GM19239 (cell line): ENCODE measurements around the gene MIDN.
"Not testable (repeated sequence)": the region's sequence is repeated elsewhere in the genome, so short reads cannot be mapped to it uniquely, and the experiment has no call there.

Experiments used
- DNase-seq: peaks from one replicate; pipeline ENCODE4 v3.0.0; 2011; ENCODE audit warnings: low spot score; ENCODE audit not compliant: insufficient read length
- FAIRE-seq: peaks from 2 replicates; lab custom pipeline; 2011; peaks lifted over from hg19 to GRCh38; lab: Jason Lieb, UNC

Gene MIDN

GRCh38 chr19:1244693-1245451, 3.5 kb upstream of the MIDN start:
- no peak for FAIRE-seq
- DNase-seq: no peak

DNA sequence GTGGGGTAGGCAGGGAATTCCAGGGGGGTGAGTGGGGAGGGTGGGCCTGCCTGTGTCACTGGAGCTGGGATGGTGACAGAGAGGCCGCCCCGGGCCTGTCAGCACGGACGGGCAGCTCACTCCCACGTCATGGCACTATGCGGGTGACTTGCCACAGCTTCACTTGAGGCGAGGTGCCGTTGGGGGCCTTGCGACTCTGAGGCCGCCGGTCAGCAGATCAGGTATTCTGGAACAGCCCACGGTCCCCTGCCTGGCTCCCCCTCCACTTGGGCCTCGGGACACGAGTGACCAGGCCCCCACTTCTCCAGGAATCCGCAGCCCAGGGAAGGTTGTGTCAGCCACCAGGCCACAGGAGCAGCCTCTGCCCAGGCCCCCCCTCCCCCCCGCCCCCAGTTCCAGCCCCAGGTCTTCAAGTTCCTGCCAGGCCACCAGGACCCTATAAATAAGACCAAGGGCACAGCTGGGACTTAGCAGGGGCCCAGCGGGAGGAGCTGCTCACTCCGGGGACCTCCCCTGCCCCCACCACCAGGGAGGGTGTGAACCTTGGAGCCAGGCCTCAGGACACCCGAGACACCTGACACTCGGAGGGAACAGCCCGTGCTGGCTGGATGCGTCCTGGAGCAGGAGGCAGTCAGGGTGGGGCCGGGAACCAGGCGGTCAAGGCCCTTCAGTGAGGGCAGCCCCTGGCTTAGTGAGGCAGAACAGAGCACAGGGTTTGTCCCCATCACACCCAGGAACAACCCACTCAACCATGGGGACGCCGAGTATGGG, 2.7 kb upstream of the MIDN start:
- DNase-seq (no peak), FAIRE-seq (no peak)

DNA sequence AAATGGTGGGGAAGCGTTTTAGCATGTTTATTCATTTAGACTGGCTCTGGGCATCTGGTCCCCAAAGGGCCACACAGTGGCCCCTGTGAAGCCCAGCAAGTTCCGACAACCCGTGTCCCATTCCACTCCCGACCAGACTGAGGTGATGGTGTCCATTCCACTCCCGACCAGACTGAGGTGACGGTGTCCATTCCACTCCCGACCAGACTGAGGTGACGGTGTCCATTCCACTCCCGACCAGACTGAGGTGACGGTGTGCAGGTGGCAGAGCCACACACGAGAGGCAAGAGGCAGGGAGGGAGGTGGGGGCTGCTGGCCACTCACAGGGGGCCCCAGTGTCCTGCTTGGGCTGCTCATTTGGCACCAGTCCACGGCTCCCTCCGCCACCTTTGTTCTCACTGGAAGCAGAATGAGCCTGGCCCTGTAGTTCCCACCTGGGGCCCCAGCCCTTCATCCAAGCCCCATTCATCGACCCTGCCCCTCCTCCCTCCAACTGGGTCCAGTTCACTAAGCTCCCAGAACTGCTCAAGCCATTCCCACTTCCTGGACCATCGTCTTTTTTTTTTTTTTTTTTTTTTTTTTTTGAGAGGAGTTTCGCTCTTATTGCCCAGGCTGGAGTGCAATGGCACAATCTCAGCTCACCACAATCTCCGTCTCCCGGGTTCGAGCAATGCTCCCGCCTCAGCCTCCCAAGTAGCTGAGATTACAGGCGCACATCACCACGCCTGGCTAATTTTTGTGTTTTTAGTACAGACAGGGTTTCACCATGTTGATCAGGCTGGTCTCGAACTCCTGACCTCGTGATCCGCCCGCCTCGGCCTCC, 1.9 kb upstream of the MIDN start:
- not testable (repeated sequence) for FAIRE-seq

DNA sequence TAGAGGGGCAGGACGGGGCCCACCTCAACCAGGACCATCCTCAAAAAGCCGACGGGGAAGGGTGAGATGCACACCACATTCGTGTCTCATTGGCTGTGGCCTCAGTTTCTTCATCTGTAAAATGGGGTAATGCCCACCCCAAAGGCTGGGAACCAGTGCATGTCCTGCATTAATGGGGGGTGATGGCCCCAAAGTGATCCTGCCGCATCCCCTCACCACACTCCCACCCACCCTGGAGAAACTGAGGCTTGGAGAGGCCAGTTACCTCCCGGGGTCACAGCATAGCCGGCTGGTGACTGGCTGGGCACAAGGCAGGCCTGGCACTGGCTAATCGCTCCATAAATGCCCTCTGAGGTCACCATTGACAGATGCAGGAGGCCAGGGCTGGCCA, 640 bp upstream of the MIDN start:
- DNase-seq (no peak), FAIRE-seq (no peak)

More for the DNA sequence above, 1.9 kb upstream of the MIDN start:
- not testable (repeated sequence) for DNase-seq

DNA sequence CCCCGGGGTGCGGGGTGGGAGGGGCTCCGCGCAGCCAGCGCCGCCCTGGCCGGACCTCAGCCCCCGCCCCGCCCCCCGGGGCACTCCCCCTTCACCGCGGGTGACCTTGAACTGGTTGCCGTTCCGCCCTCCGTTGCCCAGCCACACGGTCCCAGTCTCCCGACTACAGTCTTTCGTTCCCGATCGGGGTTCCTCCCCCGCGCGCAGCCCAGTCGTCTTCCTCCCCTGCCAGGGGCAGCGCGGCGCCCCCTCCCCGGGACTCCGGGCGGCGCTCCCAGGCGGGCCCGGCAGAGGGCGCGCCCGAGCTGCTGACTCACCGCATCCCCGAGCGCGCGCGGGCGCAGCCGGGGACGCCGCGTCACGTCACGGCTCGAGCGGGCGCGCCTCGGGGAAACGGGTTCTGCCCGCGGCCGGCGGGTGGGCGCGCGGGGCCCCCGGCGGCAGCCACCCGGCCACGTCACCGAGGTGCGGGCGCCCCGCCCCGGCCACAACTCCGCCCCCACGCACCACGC, 459 bp downstream of the MIDN start:
- no peak for DNase-seq
- no peak for FAIRE-seq

GRCh38 chr19:1249298-1249989, 1.1 kb downstream of the MIDN start:
- DNase-seq (peak; percentile 96), FAIRE-seq (peak; percentile 57)

- DNase-seq (no peak), FAIRE-seq (no peak)
Observed at GRCh38 chr19:1249990-1250436, 1.6 kb downstream of the MIDN start.

GRCh38 chr19:1250437-1251260, 2.3 kb downstream of the MIDN start:
- FAIRE-seq (no peak), DNase-seq (no peak)

DNA sequence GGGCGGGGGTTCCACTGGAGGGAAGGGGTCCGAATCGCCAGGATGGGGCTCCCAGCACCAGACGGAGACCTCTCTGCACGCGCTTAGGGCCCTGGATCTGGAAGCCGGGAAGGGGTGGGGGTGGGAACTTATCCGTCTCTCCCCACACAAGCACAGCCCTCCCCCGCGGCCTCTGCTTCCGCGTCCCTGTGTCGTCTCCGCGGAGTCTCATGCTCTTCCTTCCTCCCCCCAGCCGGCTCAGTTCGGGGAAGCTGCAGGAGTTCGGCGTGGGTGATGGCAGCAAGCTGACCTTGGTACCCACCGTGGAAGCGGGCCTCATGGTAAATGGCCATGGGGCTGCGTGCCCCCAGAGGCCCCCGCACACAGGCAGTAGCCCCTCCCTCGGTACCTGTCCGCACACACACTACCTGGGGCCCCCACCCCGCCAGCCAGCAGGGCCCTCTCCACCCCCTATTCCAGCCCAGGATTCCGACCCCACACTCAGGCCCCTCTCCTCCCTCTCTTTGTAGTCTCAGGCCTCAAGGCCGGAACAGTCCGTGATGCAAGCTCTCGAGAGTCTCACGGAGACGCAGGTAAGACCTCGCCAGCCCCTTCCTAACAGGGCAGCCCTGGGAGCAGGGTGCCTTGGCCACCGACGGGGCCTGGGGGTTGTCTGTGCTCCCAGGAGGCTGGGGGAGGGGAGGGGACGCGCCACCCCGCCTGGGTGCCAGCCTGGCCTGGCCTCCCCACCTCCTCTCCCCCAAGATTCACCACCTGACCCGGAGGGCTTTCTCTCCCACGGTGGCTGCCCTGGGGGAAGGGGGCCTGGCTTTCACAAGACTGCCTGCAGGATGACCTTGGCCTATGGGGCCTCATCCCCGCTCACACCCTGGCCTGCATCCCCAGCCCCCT, 3.2 kb downstream of the MIDN start:
- peak; percentile 86 for FAIRE-seq
- DNase-seq: no peak

DNA sequence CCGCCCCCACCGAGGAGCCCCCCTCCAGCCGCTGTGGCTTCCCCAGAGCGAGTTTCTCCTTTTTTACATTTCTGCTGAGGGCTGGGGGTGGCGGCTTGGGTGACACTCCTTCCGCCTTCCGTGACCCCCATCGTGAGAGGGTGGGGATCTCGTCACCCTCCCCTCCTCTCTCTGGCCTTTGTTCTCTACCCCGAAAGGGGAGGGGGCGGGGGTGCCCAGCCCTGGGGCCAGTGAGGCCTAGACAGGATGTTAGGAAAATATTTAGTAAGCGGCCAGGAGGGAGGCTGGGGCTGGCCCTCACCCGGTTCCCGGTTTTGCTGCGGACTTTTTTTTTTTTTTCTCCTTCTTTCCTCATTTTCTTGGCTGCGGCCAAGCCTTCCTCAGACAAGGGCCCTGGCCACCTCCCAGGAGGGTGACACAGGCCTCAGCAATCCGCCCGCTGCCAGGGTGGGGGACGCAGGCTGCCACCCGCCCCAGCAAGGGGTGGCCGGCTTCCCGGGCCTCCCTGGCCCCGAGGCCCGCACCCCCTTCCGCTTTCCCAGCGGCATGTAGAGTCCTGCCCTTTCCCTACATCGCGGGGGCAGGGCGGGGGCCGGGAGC, 3.9 kb downstream of the MIDN start:
- FAIRE-seq (no peak), DNase-seq (no peak)

DNA sequence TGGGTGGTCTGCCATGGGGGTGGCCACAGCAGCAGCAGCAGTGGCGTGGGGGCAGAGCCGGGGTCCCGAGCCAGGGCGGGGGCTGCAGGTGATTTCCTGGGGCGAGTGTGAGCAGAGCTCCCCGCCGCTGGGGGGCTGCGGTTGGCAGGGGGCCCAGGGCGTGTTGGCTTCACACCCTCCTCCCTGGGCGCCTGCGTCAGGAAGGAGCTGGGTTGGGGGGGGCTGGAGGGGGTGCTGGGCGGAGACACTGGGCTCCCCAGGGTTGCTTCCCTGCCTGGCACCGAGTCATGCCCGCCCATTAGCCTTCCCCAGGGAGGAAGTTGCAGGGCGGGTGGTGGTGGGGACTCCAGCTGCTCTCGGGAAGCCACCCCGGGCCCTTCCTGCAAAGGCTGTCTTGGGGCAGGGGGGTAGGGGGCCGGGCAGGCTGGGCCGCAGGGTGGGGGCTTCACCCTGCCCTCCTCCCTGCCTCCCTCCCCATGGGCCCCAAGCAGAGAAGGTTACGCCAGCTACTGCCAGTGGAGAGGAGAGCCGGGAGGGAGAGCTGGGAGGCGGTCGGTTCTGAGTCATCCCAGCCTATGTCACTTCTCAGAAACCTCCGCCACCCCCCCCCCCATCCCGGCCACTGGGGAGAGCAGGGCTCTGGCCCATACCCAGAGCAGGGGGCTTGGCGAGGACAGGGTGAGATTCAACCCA, 4.6 kb downstream of the MIDN start:
- peak; percentile 92 for FAIRE-seq
- DNase-seq: no peak

DNA sequence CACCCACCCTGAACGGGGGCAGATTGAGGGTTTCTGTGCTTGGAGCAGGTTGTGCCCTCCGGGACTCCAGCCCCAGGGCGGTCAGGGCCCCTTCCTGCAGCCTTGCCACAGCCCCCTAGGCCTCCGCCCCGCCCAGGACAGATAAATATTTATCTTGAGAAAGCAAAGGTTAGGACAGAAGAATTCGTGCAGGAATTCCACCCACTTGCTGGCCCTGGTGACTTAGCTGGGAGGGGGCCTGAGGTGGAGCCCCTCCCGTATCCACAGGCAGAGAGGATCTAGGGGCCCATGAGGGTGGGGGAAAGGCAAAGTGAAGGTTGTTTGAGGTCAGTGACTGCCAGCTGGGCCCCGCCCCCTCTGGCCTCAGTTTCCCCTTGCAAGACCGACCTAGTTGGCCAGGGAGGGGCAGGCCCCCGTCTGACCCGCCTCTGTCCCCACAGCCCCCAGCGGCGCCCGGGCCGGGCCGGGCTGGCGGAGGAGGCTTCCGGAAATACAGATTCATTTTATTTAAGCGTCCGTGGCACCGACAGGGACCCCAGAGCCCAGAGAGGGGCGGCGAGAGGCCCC, 5.2 kb downstream of the MIDN start:
- FAIRE-seq: no peak
- DNase-seq: no peak

- no peak for FAIRE-seq
- no peak for DNase-seq
Observed at GRCh38 chr19:1254081-1254527, 5.7 kb downstream of the MIDN start.

DNA sequence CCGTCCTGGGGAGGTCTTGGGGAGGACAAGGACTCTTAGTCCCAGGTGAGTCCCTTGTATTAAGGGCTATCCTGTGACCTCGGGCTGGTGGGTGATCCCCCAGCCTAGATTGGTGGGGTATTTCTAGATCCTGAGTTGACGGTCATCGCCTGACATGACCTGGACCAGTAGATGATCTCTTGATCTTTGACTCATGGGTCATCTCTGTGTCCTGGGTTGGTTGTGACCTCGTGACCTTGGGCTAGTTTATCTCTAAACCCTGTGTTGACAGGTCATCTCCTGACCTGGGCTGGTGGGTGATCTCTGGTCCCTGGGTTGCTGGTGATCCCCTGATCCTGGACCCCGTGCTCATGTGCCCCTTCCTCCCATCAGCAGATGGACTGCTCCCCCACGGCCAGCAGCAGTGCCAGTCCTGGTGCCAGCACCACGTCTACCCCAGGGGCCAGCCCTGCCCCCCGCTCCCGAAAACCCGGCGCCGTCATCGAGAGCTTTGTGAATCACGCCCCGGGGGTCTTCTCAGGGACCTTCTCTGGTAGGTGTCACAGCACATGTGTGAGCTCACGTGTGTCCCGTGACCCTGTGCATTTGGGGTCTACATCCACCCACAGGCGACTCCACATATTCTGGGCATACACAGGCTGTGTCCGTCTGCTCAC, 6.3 kb downstream of the MIDN start:
- FAIRE-seq: no peak

DNA sequence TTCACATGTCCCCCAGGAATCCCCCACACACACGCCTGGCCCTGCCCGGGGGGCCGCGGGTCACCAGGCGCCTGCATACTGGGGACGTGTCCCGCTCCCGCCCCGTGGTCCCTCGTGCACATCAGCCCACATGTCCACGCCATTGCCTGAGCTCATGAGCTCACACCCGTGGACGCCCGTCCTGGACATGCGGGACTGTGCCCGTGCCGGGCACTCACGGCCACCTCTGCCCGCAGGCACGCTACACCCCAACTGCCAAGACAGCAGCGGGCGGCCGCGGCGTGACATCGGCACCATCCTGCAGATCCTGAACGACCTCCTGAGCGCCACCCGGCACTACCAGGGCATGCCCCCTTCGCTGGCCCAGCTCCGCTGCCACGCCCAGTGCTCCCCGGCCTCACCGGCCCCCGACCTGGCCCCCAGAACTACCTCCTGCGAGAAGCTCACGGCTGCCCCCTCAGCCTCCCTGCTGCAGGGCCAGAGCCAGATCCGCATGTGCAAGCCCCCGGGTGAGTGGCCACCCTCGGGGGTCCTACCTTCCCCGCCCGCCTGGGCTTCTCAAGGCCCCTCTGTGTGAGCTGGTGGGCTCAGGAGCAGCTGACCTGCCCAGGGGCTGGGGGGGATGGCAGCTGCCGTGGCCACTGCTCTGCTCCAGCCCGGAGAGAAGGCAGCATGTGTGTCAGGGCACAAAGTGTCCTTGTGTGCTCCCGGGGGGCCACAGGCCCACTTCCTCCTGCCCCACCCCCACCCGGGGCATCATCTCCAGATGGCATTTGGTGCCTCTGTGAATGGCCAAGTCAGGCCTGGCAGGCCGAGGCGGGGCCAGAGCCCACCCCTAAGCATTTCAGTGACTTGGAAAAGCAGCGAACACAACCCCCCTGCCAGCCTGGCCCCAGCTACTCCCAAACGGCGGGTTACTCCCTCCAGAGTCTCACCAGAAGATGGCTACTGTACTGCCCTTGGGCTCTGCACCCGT, 7.1 kb downstream of the MIDN start:
- DNase-seq (no peak), FAIRE-seq (no peak)

More for the DNA sequence above, 6.3 kb downstream of the MIDN start:
- no peak for DNase-seq
